Measurements from ENCODE around the gene ADCK2. TPM values are rescaled to one million over a fixed set of nuclear protein-coding genes. Genes with fewer than 3 reads are reported as not detected.

The ADCK2 gene, protein sequence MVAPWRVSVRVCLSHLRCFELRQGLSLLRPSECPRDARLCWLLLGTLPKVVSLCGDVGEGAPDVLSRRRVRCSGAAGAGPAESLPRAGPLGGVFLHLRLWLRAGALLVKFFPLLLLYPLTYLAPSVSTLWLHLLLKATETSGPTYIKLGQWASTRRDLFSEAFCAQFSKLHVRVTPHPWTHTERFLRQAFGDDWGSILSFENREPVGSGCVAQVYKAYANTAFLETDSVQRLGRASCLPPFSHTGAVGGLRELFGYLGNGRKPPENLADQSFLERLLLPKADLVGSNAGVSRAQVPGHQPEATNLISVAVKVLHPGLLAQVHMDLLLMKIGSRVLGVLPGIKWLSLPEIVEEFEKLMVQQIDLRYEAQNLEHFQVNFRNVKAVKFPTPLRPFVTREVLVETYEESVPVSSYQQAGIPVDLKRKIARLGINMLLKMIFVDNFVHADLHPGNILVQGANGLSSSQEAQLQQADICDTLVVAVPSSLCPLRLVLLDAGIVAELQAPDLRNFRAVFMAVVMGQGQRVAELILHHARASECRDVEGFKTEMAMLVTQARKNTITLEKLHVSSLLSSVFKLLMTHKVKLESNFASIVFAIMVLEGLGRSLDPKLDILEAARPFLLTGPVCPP
- total RNA-seq (2022; extraction: Qiagen RNA extraction; ENCODE audit: low read depth): 16.1 to 19.9 TPM (median 18.7 TPM) in 5 replicates

DNA sequence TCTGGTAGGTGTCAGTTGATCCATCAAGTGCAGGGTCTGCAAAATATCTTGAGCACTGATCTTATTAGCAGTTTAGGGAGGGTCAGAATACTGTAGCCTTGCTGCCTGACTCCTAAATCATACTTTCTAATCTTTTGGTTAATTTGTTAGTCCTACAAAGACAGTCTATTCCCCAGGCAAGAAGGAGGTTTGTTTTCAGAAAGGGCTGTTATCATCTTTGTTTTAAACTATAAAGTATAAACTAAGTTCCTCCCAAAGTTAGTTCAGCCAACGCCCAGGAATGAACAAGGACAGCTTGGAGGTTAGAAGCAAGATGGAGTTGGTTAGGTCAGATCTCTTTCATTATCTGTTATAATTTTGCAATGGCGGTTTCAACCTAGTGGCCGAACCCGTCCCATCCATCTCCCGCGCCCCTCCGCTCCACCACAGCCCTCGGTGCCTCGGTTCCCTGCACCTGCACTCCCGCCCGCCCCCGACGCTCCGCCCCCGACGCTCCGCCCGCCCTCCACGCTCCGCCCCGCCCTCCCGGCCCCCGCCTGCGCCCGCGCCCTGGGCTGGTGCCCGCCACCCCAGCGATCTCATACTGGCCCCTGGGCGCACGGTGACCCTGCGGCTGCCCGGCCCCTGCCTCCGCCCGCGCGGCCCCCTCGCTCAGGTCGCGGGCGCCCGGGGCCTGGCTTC is at the start of gene ADCK2:
Gene ADCK2, plus strand, starts transcription at position 564 of the 681 bp plus-strand sequence. CDS start 386 bp downstream, outside the sequence.

GRCh38 chr7:140640727-140641523 is 31.8 kb upstream of the ADCK2 start, which contains the start of gene DENND2A:
DENND2A (minus strand) TSS chr7:140640813; CDS start chr7:140602397, 38,416 bp downstream.

DNA sequence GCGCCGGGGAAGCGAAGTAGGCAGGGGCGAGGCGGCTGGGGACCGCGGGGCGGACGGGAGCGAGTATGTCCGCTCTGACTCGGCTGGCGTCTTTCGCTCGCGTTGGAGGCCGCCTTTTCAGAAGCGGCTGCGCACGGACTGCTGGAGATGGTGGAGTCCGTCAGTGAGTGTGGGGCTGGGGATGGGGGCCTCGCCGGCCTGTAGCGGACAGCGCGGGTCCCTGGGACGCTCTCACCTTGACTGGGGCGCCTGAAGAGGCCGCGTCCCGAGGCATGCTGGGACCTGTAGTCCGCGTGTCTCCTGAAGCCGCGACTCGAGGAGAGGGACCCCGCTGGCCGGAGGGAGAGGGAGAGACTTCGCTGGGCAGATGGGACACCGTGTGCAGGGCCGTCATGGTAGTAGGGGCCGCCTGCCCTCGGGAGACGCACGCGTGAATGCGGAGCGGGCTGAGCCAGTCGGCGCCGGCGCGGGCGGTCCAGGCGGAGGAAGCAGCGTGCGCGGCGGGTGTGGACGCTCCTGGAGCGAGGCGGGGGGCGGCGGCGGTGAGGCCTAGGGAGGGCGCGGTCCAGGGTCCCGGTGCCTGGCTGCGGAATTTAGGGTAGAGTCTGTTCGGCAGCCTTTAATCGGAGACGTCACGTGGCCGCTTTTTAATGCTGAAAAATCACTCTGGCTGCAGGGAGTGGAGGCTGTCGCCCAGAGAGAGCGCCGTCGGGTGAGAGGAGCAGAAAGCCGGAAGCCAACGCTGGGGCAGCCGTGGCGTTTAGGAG is 24.1 kb downstream of the ADCK2 start, which contains the start of gene NDUFB2:
Gene NDUFB2, plus strand, starts transcription at position 29 of the 767 bp plus-strand sequence. Its CDS starts 37 bp downstream, at position 66.

Other genes with a start within 250 kb of the ADCK2 start
- gene MKRN1, start 193.4 kb upstream of the ADCK2 start, total RNA-seq (2022; extraction: Qiagen RNA extraction; ENCODE audit: low read depth): 54.2 to 68.6 TPM (median 56.8 TPM) in 5 replicates
- 0.22 to 1.3 TPM (median 0.30 TPM) in 5 replicates for gene DENND2A, start 32.1 kb upstream of the ADCK2 start, total RNA-seq (2022; extraction: Qiagen RNA extraction; ENCODE audit: low read depth)
- gene NDUFB2, start 23.8 kb downstream of the ADCK2 start, total RNA-seq (2022; extraction: Qiagen RNA extraction; ENCODE audit: low read depth): 362 to 406 TPM (median 394 TPM) in 5 replicates